Uterus (tissue), 2 donors: ENCODE data around the gene GLCCI1.

ENCODE experiments used
- CTCF ChIP-seq, 4 experiments: fragments of 200-600 bp in 2 of 4; fragments of 450-650 bp in 2 of 4; sonication (generic) in 2 of 4; IDR thresholded peaks; one replicate each; pipeline ENCODE4 v1.5.1; 2016 to 2019; ENCODE audit warnings: antibody characterized with exemption in 4 of 4, mild to moderate bottlenecking in 2 of 4, moderate library complexity in 1 of 4
- POLR2A ChIP-seq, 2 donors: fragments of 450-650 bp; IDR thresholded peaks; one replicate each; pipeline ENCODE4 v1.6.1; 2016; ENCODE audit warnings: antibody characterized with exemption in 2 of 2, mild to moderate bottlenecking in 1 of 2, moderate library complexity in 1 of 2

GRCh38 chr7:8084836-8085235 is 116.2 kb downstream of the GLCCI1 start:
- TF ChIP-seq CTCF (IDR thresholded peaks at IDR 0.05): no peak
- no peak for TF ChIP-seq POLR2A (IDR thresholded peaks at IDR 0.05)
